Spleen (tissue), 11 donors: ENCODE measurements around the gene TBXAS1. TPM values are rescaled to one million over a fixed set of nuclear protein-coding genes. Genes with fewer than 3 reads are reported as not detected.
A peak's percentile ranks its signal among the peaks of the same experiment; 100 is the strongest.

ENCODE experiments used
- DNase-seq: peaks from one replicate; pipeline ENCODE4 v3.0.0-alpha.2; 2020
- H3K27ac ChIP-seq, 8 donors: fragments of 200-600 bp; sonication (generic) in 7 of 8; 1 replicate in 4 of 8; 2 replicates in 4 of 8; pipeline versions ENCODE4 v1.5.0 to v1.8.0; 2016 to 2021; ENCODE audit warnings: inconsistent platforms in 4 of 8, mild to moderate bottlenecking in 4 of 8, moderate library complexity in 1 of 8
- H3K27me3 ChIP-seq, 7 donors: fragments of 200-600 bp; sonication (generic) in 6 of 7; replicated peaks in 1 of 7; 1 replicate in 4 of 7; 2 replicates in 3 of 7; pipeline versions ENCODE4 v1.5.0 to v1.8.0; 2016 to 2021; ENCODE audit warnings: inconsistent platforms in 3 of 7, mild to moderate bottlenecking in 1 of 7
- H3K36me3 ChIP-seq, 6 donors: fragments of 200-600 bp; sonication (generic) in 5 of 6; 1 replicate in 4 of 6; 2 replicates in 2 of 6; pipeline versions ENCODE4 v1.5.0 to v1.8.0; 2016 to 2021; ENCODE audit warnings: inconsistent platforms in 2 of 6
- H3K4me1 ChIP-seq, 6 donors: fragments of 200-600 bp; sonication (generic) in 5 of 6; 1 replicate in 3 of 6; 2 replicates in 3 of 6; pipeline versions ENCODE4 v1.5.0 to v1.8.0; 2016 to 2021; ENCODE audit warnings: inconsistent platforms in 3 of 6
- H3K4me3 ChIP-seq, 8 donors: fragments of 200-600 bp; sonication (generic) in 7 of 8; 1 replicate in 4 of 8; 2 replicates in 4 of 8; pipeline versions ENCODE4 v1.5.0 to v1.8.0; 2016 to 2021; ENCODE audit warnings: inconsistent platforms in 4 of 8, mild to moderate bottlenecking in 4 of 8, moderate library complexity in 2 of 8
- H3K9me3 ChIP-seq, 8 donors: fragments of 200-600 bp; sonication (generic) in 7 of 8; 1 replicate in 4 of 8; 2 replicates in 4 of 8; pipeline versions ENCODE4 v1.5.0 to v1.8.0; 2016 to 2021; ENCODE audit warnings: inconsistent platforms in 4 of 8
- POLR2A ChIP-seq, 3 donors: fragments of 450-650 bp; IDR thresholded peaks; one replicate each; pipeline ENCODE4 v1.5.1; 2017; ENCODE audit warnings: antibody characterized with exemption in 3 of 3, mild to moderate bottlenecking in 1 of 3
- POLR2AphosphoS5 ChIP-seq, 3 donors: sonication (generic); formaldehyde crosslinking; IDR thresholded peaks; one replicate each; pipeline ENCODE4 v1.5.1; 2017; ENCODE audit warnings: antibody characterized with exemption in 3 of 3
- WGBS, 5 donors: extraction: QIAGEN DNeasy Blood & Tissue Kit in 3 of 5; methylation state at CpG; one replicate each; pipeline versions ENCODE4 v1.1.5 to v1.1.7; 2013 to 2018; 5-methylcytosine and 5-hydroxymethylcytosine counted together
- intact Hi-C: fragments of 100-400 bp; cut with DNase I; formaldehyde crosslinking; loops from one replicate; pipeline ENCODE4 v1.15.0; 2023; ENCODE audit warnings: low total_unique reads
- polyA plus RNA-seq, 3 donors: library from polyadenylated mRNA; stranded (reverse); fragments of 200-250 nt; gene quantifications; one replicate each; pipeline ENCODE4 v1.2.1, GENCODE V29; 2013
- total RNA-seq, 7 donors: library from RNA; depleted of rRNA in 3 of 7; stranded (reverse); fragments of >200 nt in 3 of 7; fragmentation: NEBNext Ultra II Directional in 4 of 7; extraction: Animal tissue kit (Norgen Biotek cat#: 25700) in 4 of 7; gene quantifications; one replicate each; pipeline versions ENCODE4 v1.1.0 to v1.2.1, GENCODE V29; 2016 to 2021
- TF ChIP-seq, protein P1 (sequence below), 11 experiments: fragments of 200-600 bp in 7 of 11; fragments of 450-650 bp in 4 of 11; sonication (generic) in 4 of 11; IDR thresholded peaks in 8 of 11; conservative IDR thresholded peaks in 3 of 11; 1 replicate in 7 of 11; 2 replicates in 4 of 11; pipeline versions ENCODE4 v1.4.0 to v1.8.0; 2016 to 2021; ENCODE audit warnings: antibody characterized with exemption in 11 of 11, inconsistent platforms in 4 of 11, mild to moderate bottlenecking in 1 of 11
- donor health status: healthy with polysubstance abuse.
- donor health status: DM: no; HTN: no; CAD: no; lungs with moderate emphysema.
- donor health status: DM: no; HTN: no; CAD: no.
- donor health status: Bipolar disorder and iron deficiency.
- donor health status: healthy.
- donor health status: DM: no; HTN: no; CAD: no.
- donor health status: DM: yes; HTN: yes; CAD: no.

Gene TBXAS1
- total and polyA plus RNA-seq, 10 donors, result 19.8 to 287 (median 147) TPM

DNA sequence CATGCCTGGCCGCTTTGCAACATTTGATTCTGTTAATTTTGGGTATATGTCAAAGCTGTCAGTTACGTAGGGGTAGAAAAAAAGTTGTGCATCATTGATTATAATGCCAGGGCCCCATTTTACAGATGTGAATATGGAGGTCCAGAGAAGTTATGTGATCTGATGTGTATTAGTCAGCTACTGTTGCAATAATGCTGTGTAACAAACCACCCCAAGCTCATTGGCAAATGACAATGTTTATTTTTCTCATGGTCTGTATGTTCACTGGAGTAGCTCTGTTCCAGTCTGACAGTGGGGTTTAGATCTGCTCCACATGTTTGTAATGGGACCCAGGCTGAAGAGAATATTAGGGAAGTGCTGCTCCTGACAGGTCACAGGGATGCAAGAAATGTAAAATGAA, 19.2 kb downstream of the TBXAS1 start:
- Histone ChIP-seq H3K4me3 (no peak overlapping the region), H3K4me1 (peaks cover 0 to 24% (median 4%) of the 10 kb centered on the region in 6 donors), H3K27ac (no peak overlapping the region), H3K9me3 (peaks cover 0 to 4% (median 0%) of the 10 kb centered on the region in 8 donors), H3K27me3 (no peaks in the 10 kb centered on the region), H3K36me3 (peaks cover 0 to 15% (median 0%) of the 10 kb centered on the region in 6 donors)
- WGBS, 5 donors, result 90 to 100% (median 99%) methylated on average over 2 of the region's 2 CpGs
- intact Hi-C loops, result no loop called here
- DNase-seq, result no peak
- TF ChIP-seq POLR2AphosphoS5 (IDR thresholded peaks at IDR 0.05) (no peak), POLR2A (IDR thresholded peaks at IDR 0.05) (no peak)
- TF ChIP-seq, protein P1, sequence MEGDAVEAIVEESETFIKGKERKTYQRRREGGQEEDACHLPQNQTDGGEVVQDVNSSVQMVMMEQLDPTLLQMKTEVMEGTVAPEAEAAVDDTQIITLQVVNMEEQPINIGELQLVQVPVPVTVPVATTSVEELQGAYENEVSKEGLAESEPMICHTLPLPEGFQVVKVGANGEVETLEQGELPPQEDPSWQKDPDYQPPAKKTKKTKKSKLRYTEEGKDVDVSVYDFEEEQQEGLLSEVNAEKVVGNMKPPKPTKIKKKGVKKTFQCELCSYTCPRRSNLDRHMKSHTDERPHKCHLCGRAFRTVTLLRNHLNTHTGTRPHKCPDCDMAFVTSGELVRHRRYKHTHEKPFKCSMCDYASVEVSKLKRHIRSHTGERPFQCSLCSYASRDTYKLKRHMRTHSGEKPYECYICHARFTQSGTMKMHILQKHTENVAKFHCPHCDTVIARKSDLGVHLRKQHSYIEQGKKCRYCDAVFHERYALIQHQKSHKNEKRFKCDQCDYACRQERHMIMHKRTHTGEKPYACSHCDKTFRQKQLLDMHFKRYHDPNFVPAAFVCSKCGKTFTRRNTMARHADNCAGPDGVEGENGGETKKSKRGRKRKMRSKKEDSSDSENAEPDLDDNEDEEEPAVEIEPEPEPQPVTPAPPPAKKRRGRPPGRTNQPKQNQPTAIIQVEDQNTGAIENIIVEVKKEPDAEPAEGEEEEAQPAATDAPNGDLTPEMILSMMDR (IDR thresholded peaks at IDR 0.05 in 8 of 11, conservative IDR thresholded peaks at IDR 0.05 in 3 of 11), result no peak

DNA sequence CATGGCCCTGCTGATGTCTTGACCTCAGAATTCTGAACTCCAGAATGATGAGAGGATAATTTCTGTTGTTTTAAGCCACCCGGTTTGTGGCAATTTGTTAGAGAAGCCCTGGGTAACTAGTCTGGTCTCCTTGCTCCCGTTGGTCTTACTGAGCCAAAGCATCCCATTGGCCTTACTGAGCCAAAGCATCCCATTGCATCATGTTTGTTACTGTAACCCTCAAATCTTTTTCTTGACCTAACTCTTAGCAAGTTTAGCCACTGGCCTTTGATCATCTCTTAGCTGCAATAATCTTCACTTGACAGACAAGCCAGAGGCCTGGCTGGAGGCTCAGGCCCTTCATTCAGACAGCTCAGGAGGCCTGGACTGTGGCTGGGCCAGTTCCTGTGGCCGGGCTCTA, 21.8 kb downstream of the TBXAS1 start:
- H3K4me3 ChIP-seq, result no peak overlapping the region
- no peaks in the 10 kb centered on the region for H3K27me3 ChIP-seq
- 78 to 96% (median 87%) methylated on average over 3 of the region's 3 CpGs for WGBS, 5 donors
- H3K4me1 ChIP-seq, result peaks cover 0 to 38% (median 27%) of the 10 kb centered on the region in 6 donors
- no peak for DNase-seq
- peaks cover 0 to 4% (median 0%) of the 10 kb centered on the region in 8 donors for H3K9me3 ChIP-seq
- no peak overlapping the region for H3K27ac ChIP-seq
- TF ChIP-seq POLR2A (IDR thresholded peaks at IDR 0.05), result no peak
- TF ChIP-seq, protein P1 (IDR thresholded peaks at IDR 0.05 in 8 of 11, conservative IDR thresholded peaks at IDR 0.05 in 3 of 11), result no peak
- no peak for TF ChIP-seq POLR2AphosphoS5 (IDR thresholded peaks at IDR 0.05)
- peaks cover 0 to 10% (median 0%) of the 10 kb centered on the region in 6 donors for H3K36me3 ChIP-seq
- intact Hi-C loops, result no loop called here

DNA sequence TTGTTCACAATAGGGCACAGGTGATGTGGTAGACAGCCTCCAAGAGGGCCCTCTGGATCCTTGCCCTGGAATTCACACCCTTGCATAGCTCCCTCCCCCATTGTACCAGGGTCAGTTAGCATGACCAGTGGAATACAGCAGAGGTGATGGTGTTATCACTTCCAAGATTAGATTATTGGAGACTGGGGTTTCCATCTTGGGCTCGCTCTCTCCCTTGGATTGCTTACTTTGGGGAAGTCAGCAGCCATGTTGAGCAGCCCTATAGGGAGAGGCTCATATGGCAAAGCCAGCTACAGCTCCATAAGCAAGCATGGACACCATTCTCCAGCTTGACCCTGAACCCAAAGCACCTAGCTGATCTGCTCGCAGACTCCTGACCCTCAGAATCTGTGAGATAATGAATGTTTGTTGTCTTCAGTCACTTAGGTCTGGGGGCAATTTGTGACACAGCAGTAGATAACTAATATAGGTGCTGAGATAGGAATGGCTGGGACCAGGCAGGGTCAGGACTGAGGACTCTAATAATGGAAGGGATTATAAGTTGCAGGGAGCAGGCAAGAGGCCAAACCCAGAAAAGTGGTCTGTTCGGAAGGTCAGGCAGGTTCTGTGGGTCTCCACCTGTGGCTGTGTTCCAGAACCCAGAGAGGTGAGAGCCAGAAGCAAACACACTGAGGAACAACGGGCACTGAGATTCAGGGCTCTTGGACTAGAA, 22.9 kb downstream of the TBXAS1 start:
- Histone ChIP-seq H3K36me3 (peaks cover 0 to 10% (median 0%) of the 10 kb centered on the region in 6 donors), H3K27ac (peak overlapping the region in 3 of 8 donors; percentile 82 to 87 (median 86)), H3K4me3 (no peak overlapping the region), H3K4me1 (peaks cover 0 to 48% (median 34%) of the 10 kb centered on the region in 6 donors), H3K9me3 (peaks cover 0 to 4% (median 0%) of the 10 kb centered on the region in 8 donors), H3K27me3 (no peaks in the 10 kb centered on the region)
- TF ChIP-seq, protein P1 (IDR thresholded peaks at IDR 0.05 in 8 of 11, conservative IDR thresholded peaks at IDR 0.05 in 3 of 11), result no peak
- TF ChIP-seq POLR2A (IDR thresholded peaks at IDR 0.05) (no peak), POLR2AphosphoS5 (IDR thresholded peaks at IDR 0.05) (no peak)
- intact Hi-C loops, result no loop called here
- DNase-seq, result no peak
- WGBS, 5 donors, result 90 to 97% (median 96%) methylated on average over 4 of the region's 4 CpGs

DNA sequence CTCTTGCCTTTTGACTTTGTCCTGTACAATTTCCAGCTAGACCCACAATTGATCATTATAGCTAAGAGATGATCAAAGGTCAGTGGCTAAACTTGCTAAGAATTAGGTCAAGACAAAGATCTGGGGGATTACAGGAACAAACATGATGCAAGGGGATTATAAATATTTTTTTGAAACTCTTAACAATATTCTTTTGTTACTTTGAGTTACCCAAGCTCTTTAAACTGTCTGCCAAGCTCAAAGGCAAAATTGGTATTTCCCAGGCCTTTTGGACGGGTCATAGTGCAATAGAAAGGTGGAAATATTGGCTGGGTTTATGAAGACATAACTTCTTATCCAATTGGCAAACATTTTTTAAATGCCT, 23.4 kb downstream of the TBXAS1 start:
- Histone ChIP-seq H3K27ac (peak overlapping the region in 3 of 8 donors; percentile 82 to 87 (median 86)), H3K4me1 (peaks cover 0 to 53% (median 34%) of the 10 kb centered on the region in 6 donors), H3K27me3 (no peaks in the 10 kb centered on the region), H3K36me3 (peaks cover 0 to 10% (median 0%) of the 10 kb centered on the region in 6 donors), H3K9me3 (peaks cover 0 to 4% (median 0%) of the 10 kb centered on the region in 8 donors), H3K4me3 (no peak overlapping the region)
- intact Hi-C loops, result no loop called here
- no peak for TF ChIP-seq POLR2AphosphoS5 (IDR thresholded peaks at IDR 0.05)
- TF ChIP-seq POLR2A (IDR thresholded peaks at IDR 0.05), result no peak
- TF ChIP-seq, protein P1 (IDR thresholded peaks at IDR 0.05 in 8 of 11, conservative IDR thresholded peaks at IDR 0.05 in 3 of 11), result no peak
- 71 to 94% (median 84%) methylated on average over 1 of the region's 1 CpG for WGBS, 5 donors
- DNase-seq, result no peak
